Fibroblast of pulmonary artery (primary cell): ENCODE results near the gene BPIFA1.

Experiments used
- DNase-seq: peaks from one replicate; pipeline ENCODE4 v3.0.0-alpha.2; 2010; ENCODE audit warnings: low read depth
- H3K4me3 ChIP-seq: replicated peaks from 2 replicates; pipeline ENCODE4 v1.5.1; 2011; ENCODE audit warnings: low read depth, mild to moderate bottlenecking, control low read depth, low read length, moderate library complexity
- TF ChIP-seq, protein P1 (sequence below): IDR thresholded peaks from 2 replicates; pipeline ENCODE4 v1.5.1; 2011; ENCODE audit warnings: mild to moderate bottlenecking, control low read depth, low read length, inconsistent platforms; ENCODE audit errors: missing control alignments

The BPIFA1 gene

GRCh38 chr20:33281550-33282146 lies 45.9 kb downstream of the BPIFA1 start:
- DNase-seq: no peak
- TF ChIP-seq, protein P1, sequence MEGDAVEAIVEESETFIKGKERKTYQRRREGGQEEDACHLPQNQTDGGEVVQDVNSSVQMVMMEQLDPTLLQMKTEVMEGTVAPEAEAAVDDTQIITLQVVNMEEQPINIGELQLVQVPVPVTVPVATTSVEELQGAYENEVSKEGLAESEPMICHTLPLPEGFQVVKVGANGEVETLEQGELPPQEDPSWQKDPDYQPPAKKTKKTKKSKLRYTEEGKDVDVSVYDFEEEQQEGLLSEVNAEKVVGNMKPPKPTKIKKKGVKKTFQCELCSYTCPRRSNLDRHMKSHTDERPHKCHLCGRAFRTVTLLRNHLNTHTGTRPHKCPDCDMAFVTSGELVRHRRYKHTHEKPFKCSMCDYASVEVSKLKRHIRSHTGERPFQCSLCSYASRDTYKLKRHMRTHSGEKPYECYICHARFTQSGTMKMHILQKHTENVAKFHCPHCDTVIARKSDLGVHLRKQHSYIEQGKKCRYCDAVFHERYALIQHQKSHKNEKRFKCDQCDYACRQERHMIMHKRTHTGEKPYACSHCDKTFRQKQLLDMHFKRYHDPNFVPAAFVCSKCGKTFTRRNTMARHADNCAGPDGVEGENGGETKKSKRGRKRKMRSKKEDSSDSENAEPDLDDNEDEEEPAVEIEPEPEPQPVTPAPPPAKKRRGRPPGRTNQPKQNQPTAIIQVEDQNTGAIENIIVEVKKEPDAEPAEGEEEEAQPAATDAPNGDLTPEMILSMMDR: no peak

GRCh38 chr20:33282196-33282934 lies 46.6 kb downstream of the BPIFA1 start:
- TF ChIP-seq, protein P1: no peak
- no peak overlapping the region for H3K4me3 ChIP-seq
- no peak for DNase-seq

More at GRCh38 chr20:33281550-33282146, 45.9 kb downstream of the BPIFA1 start:
- H3K4me3 ChIP-seq: no peak overlapping the region

- no peak for DNase-seq
- H3K4me3 ChIP-seq: no peak within 1 kb of the TSS
- TF ChIP-seq, protein P1: no peak
These were observed 47.3 kb downstream of the BPIFA1 start, which contains the start of gene BPIFB1 for GRCh38 chr20:33282991-33283555. BPIFB1 (plus strand) TSS chr20:33283214; CDS start chr20:33286074, 2,860 bp downstream.

- no peak for DNase-seq
- H3K4me3 ChIP-seq: no peak overlapping the region
- TF ChIP-seq, protein P1: no peak
These were observed 48.5 kb downstream of the BPIFA1 start for GRCh38 chr20:33284284-33284683.

DNA sequence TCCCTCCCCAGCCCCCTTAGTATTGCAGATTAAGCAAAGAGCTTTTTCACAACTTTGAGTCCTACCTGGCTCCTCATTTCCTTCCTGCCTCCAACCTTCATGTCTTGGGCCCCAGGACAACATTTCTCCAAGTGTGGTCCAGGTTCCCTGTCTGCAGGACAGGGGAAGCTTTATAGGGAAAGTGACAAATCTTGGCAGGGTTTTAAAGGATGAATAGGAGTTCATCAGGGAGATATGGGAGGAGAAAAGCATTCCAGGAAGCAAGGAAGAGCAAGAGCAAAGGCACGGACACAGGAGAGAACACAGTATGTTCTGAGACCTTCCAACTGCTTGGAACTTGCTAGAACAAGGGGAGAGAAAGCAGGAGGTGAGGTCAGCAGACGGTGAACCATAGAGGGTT lies 49.1 kb downstream of the BPIFA1 start:
- TF ChIP-seq, protein P1: no peak
- no peak for DNase-seq
- no peak overlapping the region for H3K4me3 ChIP-seq

- TF ChIP-seq, protein P1: no peak
- H3K4me3 ChIP-seq: no peak overlapping the region
- no peak for DNase-seq
These were observed 50.2 kb downstream of the BPIFA1 start for GRCh38 chr20:33285861-33286495.
